OCI-LY7 (cell line): ENCODE data around the gene SELENOH.

Source experiments
- EZH2phosphoT487 ChIP-seq: fragments of 200-600 bp; sonication (generic); IDR thresholded peaks from 2 replicates; pipeline ENCODE4 v1.6.1; 2018; ENCODE audit warnings: low read depth, borderline replicate concordance, mild to moderate bottlenecking, mixed run types, antibody characterized with exemption, low read length, moderate library complexity, mixed read lengths
- TF ChIP-seq, protein P1 (sequence below): fragments of 200-600 bp; sonication (generic); conservative IDR thresholded peaks from 2 replicates; pipeline ENCODE4 v1.5.1; 2014; ENCODE audit warnings: mild to moderate bottlenecking, antibody characterized with exemption, low read length, moderate library complexity, mixed read lengths

DNA sequence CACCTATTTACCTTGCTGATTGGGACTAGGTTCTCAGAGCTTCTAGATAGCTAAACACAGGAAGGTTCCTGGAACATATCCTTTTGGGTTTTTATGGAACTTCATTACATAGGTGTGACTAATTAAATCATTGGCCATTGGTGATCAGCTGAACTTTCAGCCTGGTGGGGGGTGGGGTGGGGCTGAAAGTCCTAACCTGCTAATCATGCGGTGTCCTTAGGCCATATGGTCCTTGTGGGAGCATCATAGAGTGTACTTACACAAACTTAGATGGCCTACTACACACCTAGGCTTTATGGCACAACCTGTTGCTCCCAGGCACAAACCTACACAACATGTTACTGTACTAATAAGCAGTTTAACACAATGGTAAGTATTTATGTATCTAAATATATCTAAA, 8.6 kb upstream of the SELENOH start:
- TF ChIP-seq, protein P1, sequence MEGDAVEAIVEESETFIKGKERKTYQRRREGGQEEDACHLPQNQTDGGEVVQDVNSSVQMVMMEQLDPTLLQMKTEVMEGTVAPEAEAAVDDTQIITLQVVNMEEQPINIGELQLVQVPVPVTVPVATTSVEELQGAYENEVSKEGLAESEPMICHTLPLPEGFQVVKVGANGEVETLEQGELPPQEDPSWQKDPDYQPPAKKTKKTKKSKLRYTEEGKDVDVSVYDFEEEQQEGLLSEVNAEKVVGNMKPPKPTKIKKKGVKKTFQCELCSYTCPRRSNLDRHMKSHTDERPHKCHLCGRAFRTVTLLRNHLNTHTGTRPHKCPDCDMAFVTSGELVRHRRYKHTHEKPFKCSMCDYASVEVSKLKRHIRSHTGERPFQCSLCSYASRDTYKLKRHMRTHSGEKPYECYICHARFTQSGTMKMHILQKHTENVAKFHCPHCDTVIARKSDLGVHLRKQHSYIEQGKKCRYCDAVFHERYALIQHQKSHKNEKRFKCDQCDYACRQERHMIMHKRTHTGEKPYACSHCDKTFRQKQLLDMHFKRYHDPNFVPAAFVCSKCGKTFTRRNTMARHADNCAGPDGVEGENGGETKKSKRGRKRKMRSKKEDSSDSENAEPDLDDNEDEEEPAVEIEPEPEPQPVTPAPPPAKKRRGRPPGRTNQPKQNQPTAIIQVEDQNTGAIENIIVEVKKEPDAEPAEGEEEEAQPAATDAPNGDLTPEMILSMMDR, result no peak
- no peak for TF ChIP-seq EZH2phosphoT487
